ENCODE results near the gene PRKAG2. TPM values are rescaled to one million over a fixed set of nuclear protein-coding genes. Genes with fewer than 3 reads are reported as not detected.

Gene PRKAG2
- total and polyA plus RNA-seq, 2 experiments from 2014 or later: 9.1 to 14.9 TPM

DNA sequence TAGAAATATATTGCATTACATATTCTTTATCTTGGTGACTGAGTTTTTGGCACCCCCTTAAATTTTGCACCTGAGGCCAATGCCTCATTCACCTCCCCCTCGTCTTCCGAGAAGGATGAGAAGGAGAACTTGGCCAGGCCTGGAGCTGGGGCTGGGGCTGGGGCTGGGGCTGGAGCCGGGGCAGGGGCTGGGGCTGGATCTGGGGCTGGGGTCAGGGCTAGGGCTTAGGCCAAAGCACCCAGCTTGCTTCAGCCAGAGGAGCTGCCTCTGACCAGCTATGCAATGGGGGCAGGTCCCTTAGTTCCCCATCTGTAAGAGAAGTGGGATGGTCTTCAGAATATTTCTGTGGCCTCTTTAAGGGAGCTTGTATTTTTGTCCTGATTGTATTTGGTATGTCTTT, 3.8 kb upstream of the PRKAG2 start:
- Histone ChIP-seq H2AFZ (no peak overlapping the region), H3K4me2 (no peak overlapping the region), H3K4me1 (ENCODE audit: insufficient read depth) (peaks cover 6% of the 10 kb centered on the region), H3K9me2 (ENCODE audit: insufficient read depth) (peaks cover 5% of the 10 kb centered on the region; the same call in 1 of the 2 replicates), H3K79me2 (replicated peaks; ENCODE audit: insufficient read depth) (no peaks in the 10 kb centered on the region), H3K36me3 (ENCODE audit: insufficient read depth) (no peaks in the 10 kb centered on the region), H3K27ac (ENCODE audit: low read depth) (no peak overlapping the region), H3F3A (replicated peaks; ENCODE audit: low read depth) (no peaks in the 10 kb centered on the region), H4K20me1 (replicated peaks; ENCODE audit: insufficient read depth) (no peaks in the 10 kb centered on the region), H3K27me3 (ENCODE audit: insufficient read depth) (peaks cover 34% of the 10 kb centered on the region), H3K4me3 (no peak overlapping the region)
- no peak for ATAC-seq
- Mint-ChIP-seq H3K4me3 (no peak overlapping the region), H3K27ac (no peak overlapping the region), H3K9me3 (no peaks in the 10 kb centered on the region; the same call in 2 of the 3 replicates), H3K4me1 (no peaks in the 10 kb centered on the region; the same call in 1 of the 3 replicates), H3K36me3 (ENCODE audit: low read depth) (no peaks in the 10 kb centered on the region), H3K27me3 (ENCODE audit: insufficient read depth, low read depth, poor library complexity) (peaks cover 34% of the 10 kb centered on the region)
- no peak for DNase-seq (ENCODE audit: low spot score)
- TF ChIP-seq CREB1 (CRISPR knock-in tag; IDR thresholded peaks at IDR 0.05; ENCODE audit: low read depth): no peak

DNA sequence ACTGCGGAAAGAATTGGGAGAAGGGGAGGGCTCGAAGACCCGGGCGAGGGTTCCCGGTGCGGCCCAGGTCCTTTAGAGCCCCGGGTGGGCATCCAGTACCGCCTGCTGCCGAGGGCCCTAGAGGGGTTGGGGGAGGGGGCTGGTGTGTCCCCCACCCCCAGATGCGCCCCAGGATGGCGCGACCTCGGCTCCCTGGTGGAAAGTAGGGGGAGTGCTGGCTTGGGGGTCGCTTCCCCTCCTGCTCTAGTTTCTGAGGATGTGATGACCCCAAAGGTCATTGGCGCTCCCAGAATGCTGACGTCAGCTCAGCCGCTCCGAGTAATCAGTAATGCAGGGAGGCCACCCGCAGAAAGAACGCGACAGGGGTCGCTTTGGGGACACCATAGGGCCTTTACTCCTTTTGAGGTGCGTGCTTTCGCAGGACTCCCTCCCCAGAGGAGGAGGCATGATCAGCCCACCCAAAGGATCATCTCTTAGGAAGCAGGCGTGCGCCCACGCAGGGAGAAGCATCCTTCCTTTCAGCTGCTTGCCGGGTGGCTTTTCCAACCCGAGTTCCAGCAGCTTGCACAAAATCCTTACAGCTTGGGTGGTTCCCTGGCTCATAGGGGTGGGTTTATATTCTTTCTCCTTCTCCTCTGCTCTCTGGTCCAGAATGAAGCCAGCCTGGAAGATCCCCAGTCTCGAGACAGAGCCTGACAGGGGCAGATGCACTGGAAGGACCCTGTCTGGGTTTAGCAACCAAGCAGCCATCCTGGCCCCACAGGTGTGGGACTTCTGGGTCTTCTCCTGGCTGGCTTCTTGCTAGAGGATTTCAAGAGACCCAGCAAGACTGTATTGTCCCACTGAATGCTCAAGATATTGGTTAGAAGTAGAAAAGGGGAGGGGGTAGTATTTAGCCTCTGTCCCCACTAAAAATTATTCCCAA, 1.3 kb upstream of the PRKAG2 start:
- peak overlapping the region; percentile 65 for H3K4me3 Mint-ChIP-seq
- H3K9me3 Mint-ChIP-seq: no peaks in the 10 kb centered on the region; the same call in 2 of the 3 replicates
- Histone ChIP-seq H3K4me1 (ENCODE audit: insufficient read depth) (peaks cover 11% of the 10 kb centered on the region), H3K27me3 (ENCODE audit: insufficient read depth) (peaks cover 42% of the 10 kb centered on the region), H3K36me3 (ENCODE audit: insufficient read depth) (no peaks in the 10 kb centered on the region), H3K27ac (ENCODE audit: low read depth) (no peak overlapping the region), H3K4me2 (peak overlapping the region; percentile 99), H3K9me2 (ENCODE audit: insufficient read depth) (no peaks in the 10 kb centered on the region), H4K20me1 (replicated peaks; ENCODE audit: insufficient read depth) (no peaks in the 10 kb centered on the region), H3F3A (replicated peaks; ENCODE audit: low read depth) (no peaks in the 10 kb centered on the region), H3K4me3 (peak overlapping the region; percentile 92), H2AFZ (peak overlapping the region; percentile 87), H3K79me2 (replicated peaks; ENCODE audit: insufficient read depth) (no peaks in the 10 kb centered on the region)
- H3K36me3 Mint-ChIP-seq (ENCODE audit: low read depth): no peaks in the 10 kb centered on the region
- H3K4me1 Mint-ChIP-seq: no peaks in the 10 kb centered on the region; the same call in 1 of the 3 replicates
- no peak for DNase-seq (ENCODE audit: low spot score)
- peaks cover 40% of the 10 kb centered on the region for H3K27me3 Mint-ChIP-seq (ENCODE audit: insufficient read depth, low read depth, poor library complexity)
- no peak overlapping the region for H3K27ac Mint-ChIP-seq
- ATAC-seq: no peak
- TF ChIP-seq CREB1 (CRISPR knock-in tag; IDR thresholded peaks at IDR 0.05; ENCODE audit: low read depth) (peak; percentile 59; the same call in 1 of the 2 replicates), ZNF114 (CRISPR knock-in tag; IDR thresholded peaks at IDR 0.05) (no peak), JUNB (IDR thresholded peaks at IDR 0.05; ENCODE audit: unreplicated experiment) (no peak), NANOG (IDR thresholded peaks at IDR 0.05; ENCODE audit: borderline replicate concordance) (no peak), EZH2phosphoT487 (IDR thresholded peaks at IDR 0.05; ENCODE audit: unreplicated experiment) (no peak), POLR2AphosphoS5 (IDR thresholded peaks at IDR 0.05; ENCODE audit: low read depth) (no peak)
- TF ChIP-seq, protein P1, sequence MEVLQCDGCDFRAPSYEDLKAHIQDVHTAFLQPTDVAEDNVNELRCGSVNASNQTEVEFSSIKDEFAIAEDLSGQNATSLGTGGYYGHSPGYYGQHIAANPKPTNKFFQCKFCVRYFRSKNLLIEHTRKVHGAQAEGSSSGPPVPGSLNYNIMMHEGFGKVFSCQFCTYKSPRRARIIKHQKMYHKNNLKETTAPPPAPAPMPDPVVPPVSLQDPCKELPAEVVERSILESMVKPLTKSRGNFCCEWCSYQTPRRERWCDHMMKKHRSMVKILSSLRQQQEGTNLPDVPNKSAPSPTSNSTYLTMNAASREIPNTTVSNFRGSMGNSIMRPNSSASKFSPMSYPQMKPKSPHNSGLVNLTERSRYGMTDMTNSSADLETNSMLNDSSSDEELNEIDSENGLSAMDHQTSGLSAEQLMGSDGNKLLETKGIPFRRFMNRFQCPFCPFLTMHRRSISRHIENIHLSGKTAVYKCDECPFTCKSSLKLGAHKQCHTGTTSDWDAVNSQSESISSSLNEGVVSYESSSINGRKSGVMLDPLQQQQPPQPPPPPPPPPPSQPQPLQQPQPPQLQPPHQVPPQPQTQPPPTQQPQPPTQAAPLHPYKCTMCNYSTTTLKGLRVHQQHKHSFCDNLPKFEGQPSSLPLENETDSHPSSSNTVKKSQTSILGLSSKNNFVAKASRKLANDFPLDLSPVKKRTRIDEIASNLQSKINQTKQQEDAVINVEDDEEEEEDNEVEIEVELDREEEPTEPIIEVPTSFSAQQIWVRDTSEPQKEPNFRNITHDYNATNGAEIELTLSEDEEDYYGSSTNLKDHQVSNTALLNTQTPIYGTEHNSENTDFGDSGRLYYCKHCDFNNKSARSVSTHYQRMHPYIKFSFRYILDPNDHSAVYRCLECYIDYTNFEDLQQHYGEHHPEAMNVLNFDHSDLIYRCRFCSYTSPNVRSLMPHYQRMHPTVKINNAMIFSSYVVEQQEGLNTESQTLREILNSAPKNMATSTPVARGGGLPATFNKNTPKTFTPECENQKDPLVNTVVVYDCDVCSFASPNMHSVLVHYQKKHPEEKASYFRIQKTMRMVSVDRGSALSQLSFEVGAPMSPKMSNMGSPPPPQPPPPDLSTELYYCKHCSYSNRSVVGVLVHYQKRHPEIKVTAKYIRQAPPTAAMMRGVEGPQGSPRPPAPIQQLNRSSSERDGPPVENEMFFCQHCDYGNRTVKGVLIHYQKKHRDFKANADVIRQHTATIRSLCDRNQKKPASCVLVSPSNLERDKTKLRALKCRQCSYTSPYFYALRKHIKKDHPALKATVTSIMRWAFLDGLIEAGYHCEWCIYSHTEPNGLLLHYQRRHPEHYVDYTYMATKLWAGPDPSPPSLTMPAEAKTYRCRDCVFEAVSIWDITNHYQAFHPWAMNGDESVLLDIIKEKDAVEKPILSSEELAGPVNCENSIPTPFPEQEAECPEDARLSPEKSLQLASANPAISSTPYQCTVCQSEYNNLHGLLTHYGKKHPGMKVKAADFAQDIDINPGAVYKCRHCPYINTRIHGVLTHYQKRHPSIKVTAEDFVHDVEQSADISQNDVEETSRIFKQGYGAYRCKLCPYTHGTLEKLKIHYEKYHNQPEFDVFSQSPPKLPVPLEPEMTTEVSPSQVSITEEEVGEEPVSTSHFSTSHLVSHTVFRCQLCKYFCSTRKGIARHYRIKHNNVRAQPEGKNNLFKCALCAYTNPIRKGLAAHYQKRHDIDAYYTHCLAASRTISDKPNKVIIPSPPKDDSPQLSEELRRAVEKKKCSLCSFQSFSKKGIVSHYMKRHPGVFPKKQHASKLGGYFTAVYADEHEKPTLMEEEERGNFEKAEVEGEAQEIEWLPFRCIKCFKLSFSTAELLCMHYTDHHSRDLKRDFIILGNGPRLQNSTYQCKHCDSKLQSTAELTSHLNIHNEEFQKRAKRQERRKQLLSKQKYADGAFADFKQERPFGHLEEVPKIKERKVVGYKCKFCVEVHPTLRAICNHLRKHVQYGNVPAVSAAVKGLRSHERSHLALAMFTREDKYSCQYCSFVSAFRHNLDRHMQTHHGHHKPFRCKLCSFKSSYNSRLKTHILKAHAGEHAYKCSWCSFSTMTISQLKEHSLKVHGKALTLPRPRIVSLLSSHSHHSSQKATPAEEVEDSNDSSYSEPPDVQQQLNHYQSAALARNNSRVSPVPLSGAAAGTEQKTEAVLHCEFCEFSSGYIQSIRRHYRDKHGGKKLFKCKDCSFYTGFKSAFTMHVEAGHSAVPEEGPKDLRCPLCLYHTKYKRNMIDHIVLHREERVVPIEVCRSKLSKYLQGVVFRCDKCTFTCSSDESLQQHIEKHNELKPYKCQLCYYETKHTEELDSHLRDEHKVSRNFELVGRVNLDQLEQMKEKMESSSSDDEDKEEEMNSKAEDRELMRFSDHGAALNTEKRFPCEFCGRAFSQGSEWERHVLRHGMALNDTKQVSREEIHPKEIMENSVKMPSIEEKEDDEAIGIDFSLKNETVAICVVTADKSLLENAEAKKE (CRISPR knock-in tag; IDR thresholded peaks at IDR 0.05): no peak
- TF ChIP-seq, protein P2, sequence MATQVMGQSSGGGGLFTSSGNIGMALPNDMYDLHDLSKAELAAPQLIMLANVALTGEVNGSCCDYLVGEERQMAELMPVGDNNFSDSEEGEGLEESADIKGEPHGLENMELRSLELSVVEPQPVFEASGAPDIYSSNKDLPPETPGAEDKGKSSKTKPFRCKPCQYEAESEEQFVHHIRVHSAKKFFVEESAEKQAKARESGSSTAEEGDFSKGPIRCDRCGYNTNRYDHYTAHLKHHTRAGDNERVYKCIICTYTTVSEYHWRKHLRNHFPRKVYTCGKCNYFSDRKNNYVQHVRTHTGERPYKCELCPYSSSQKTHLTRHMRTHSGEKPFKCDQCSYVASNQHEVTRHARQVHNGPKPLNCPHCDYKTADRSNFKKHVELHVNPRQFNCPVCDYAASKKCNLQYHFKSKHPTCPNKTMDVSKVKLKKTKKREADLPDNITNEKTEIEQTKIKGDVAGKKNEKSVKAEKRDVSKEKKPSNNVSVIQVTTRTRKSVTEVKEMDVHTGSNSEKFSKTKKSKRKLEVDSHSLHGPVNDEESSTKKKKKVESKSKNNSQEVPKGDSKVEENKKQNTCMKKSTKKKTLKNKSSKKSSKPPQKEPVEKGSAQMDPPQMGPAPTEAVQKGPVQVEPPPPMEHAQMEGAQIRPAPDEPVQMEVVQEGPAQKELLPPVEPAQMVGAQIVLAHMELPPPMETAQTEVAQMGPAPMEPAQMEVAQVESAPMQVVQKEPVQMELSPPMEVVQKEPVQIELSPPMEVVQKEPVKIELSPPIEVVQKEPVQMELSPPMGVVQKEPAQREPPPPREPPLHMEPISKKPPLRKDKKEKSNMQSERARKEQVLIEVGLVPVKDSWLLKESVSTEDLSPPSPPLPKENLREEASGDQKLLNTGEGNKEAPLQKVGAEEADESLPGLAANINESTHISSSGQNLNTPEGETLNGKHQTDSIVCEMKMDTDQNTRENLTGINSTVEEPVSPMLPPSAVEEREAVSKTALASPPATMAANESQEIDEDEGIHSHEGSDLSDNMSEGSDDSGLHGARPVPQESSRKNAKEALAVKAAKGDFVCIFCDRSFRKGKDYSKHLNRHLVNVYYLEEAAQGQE (IDR thresholded peaks at IDR 0.05; ENCODE audit: unreplicated experiment): no peak
